HepG2 (cell line): ENCODE results near the gene TFEB. TPM values are rescaled to one million over a fixed set of nuclear protein-coding genes. Genes with fewer than 3 reads are reported as not detected.
A peak's percentile ranks its signal among the peaks of the same experiment; 100 is the strongest.

Experiments used
- FIP1L1 ChIP-seq: fragments of 200-400 bp; formaldehyde crosslinking; IDR thresholded peaks from 2 replicates; pipeline ENCODE4 v1.6.1; 2018; ENCODE audit warnings: low read depth, mild to moderate bottlenecking, low read length, moderate library complexity, borderline replicate concordance; ENCODE audit not compliant: insufficient read depth
- FOXK1 ChIP-seq: sonication (generic); formaldehyde crosslinking; IDR thresholded peaks from 2 replicates; pipeline ENCODE4 v1.4.0; 2020; ENCODE audit warnings: low read depth, missing genetic modification reagents, borderline replicate concordance
- IRF1 ChIP-seq: sonication (generic); formaldehyde crosslinking; IDR thresholded peaks from 2 replicates; pipeline ENCODE4 v1.4.0; 2020; ENCODE audit warnings: low read depth, mild to moderate bottlenecking, missing genetic modification reagents
- KDM3A ChIP-seq: IDR thresholded peaks from 2 replicates; pipeline ENCODE4 v1.6.1; 2018; ENCODE audit warnings: low read depth, missing compliant biosample characterization
- KDM6A ChIP-seq: IDR thresholded peaks from 2 replicates; pipeline ENCODE4 v1.6.1; 2016; ENCODE audit warnings: low read depth
- MTA1 ChIP-seq: sonication (generic); formaldehyde crosslinking; IDR thresholded peaks from 2 replicates; pipeline ENCODE4 v1.4.0; 2020; ENCODE audit warnings: missing genetic modification reagents, mild to moderate bottlenecking, borderline replicate concordance
- MYNN ChIP-seq: sonication (generic); formaldehyde crosslinking; IDR thresholded peaks from 2 replicates; pipeline ENCODE4 v1.4.0; 2020; ENCODE audit warnings: mild to moderate bottlenecking, low read depth, missing genetic modification reagents
- NCOA5 ChIP-seq: sonication (generic); formaldehyde crosslinking; IDR thresholded peaks from 2 replicates; pipeline ENCODE4 v1.4.0; 2020; ENCODE audit warnings: missing genetic modification reagents
- NFYC ChIP-seq: IDR thresholded peaks from 2 replicates; pipeline ENCODE4 v1.6.1; 2016; ENCODE audit warnings: missing genetic modification reagents, missing compliant biosample characterization
- POGZ ChIP-seq: sonication (generic); formaldehyde crosslinking; IDR thresholded peaks from 2 replicates; pipeline ENCODE4 v1.4.0; 2020; ENCODE audit warnings: mild to moderate bottlenecking, missing genetic modification reagents
- RARA ChIP-seq: IDR thresholded peaks from 2 replicates; pipeline ENCODE4 v1.6.1; 2016; ENCODE audit warnings: missing genetic modification reagents, missing compliant biosample characterization
- REST ChIP-seq, 2 experiments: IDR thresholded peaks; 2 replicates each; pipeline ENCODE4 v1.6.1; 2011 to 2012; ENCODE audit warnings: low read length in 2 of 2, borderline replicate concordance in 1 of 2, low read depth in 1 of 2, mild to moderate bottlenecking in 1 of 2, moderate library complexity in 1 of 2
- ZNF414 ChIP-seq: sonication (generic); formaldehyde crosslinking; IDR thresholded peaks from 2 replicates; pipeline ENCODE4 v1.5.0; 2020; ENCODE audit warnings: missing genetic modification reagents
- ZNF678 ChIP-seq: sonication (generic); formaldehyde crosslinking; IDR thresholded peaks from 2 replicates; pipeline ENCODE4 v1.4.0; 2020; ENCODE audit warnings: mild to moderate bottlenecking, missing genetic modification reagents
- ZSCAN5A ChIP-seq: sonication (generic); formaldehyde crosslinking; IDR thresholded peaks from 2 replicates; pipeline ENCODE4 v1.8.0; 2022; ENCODE audit warnings: mild to moderate bottlenecking, missing genetic modification reagents, borderline replicate concordance
- polyA plus RNA-seq, 8 experiments: library from polyadenylated mRNA; depleted of rRNA in 3 of 8; stranded (reverse) in 7 of 8; unstranded in 1 of 8; fragments of >200 nt; fragmentation: Illumina TruSeq in 4 of 8; extraction: Trizol in 4 of 8; gene quantifications; 2 replicates each; pipeline versions ENCODE4 v1.2.1 to v1.2.3, GENCODE V29; 2011 to 2016; ENCODE audit warnings: low read depth in 4 of 8, missing spikeins in 1 of 8, mixed read lengths in 1 of 8; ENCODE audit not compliant: insufficient read depth in 1 of 8
- total RNA-seq, 5 experiments: library from RNA; depleted of rRNA; stranded (reverse); fragments of >200 nt; fragmentation: Illumina TruSeq; extraction: Trizol; gene quantifications; 2 replicates each; pipeline ENCODE4 v1.2.3, GENCODE V29; 2016; ENCODE audit warnings: low read depth in 1 of 5

TFEB gene
- total and polyA plus RNA-seq, 2 of the 13 experiments (the other 11 are each of a cell fraction or from before 2014, with no cell fraction given), result 13.3 to 18.7 TPM

- TF ChIP-seq ZNF414 (CRISPR knock-in tag), result no peak
- 0 out of 2 replicates have a peak, but pooled peaks have one; percentile 57 for TF ChIP-seq MYNN (CRISPR knock-in tag)
- TF ChIP-seq KDM6A (CRISPR knock-in tag), result peak; percentile 72
- peak; percentile 61; the same call in 1 of the 2 replicates for TF ChIP-seq FOXK1
- no peak for TF ChIP-seq NCOA5 (CRISPR knock-in tag)
- TF ChIP-seq REST (IDR thresholded peaks at IDR 0.05; ENCODE audit: borderline replicate concordance in 1 of 2, low read depth in 1 of 2, low read length in 2 of 2), result no peak; a peak in 1 of 4 replicates
- TF ChIP-seq ZNF678 (CRISPR knock-in tag), result no peak
- no peak; the same call in 1 of the 2 replicates for TF ChIP-seq KDM3A (CRISPR knock-in tag)
- peak; percentile 75 for TF ChIP-seq POGZ (CRISPR knock-in tag)
- peak; percentile 98 for TF ChIP-seq ZSCAN5A
- TF ChIP-seq FIP1L1, result no peak
- TF ChIP-seq NFYC (CRISPR knock-in tag), result peak; percentile 21; the same call in 1 of the 2 replicates
- TF ChIP-seq IRF1 (CRISPR knock-in tag), result no peak
- TF ChIP-seq RARA (CRISPR knock-in tag), result peak; percentile 80
- TF ChIP-seq MTA1 (CRISPR knock-in tag), result peak; percentile 91
Measured at GRCh38 chr6:41747256-41748101, 12.1 kb upstream of the TFEB start, which contains the start of gene PGC (continued).
